ENCODE results near the gene PTPRM.

- no peak for TF ChIP-seq CTCF (IDR thresholded peaks at IDR 0.05)
- TF ChIP-seq, protein P1, sequence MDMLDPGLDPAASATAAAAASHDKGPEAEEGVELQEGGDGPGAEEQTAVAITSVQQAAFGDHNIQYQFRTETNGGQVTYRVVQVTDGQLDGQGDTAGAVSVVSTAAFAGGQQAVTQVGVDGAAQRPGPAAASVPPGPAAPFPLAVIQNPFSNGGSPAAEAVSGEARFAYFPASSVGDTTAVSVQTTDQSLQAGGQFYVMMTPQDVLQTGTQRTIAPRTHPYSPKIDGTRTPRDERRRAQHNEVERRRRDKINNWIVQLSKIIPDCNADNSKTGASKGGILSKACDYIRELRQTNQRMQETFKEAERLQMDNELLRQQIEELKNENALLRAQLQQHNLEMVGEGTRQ (IDR thresholded peaks at IDR 0.05) = no peak
- no peak for TF ChIP-seq POLR2AphosphoS2 (conservative IDR thresholded peaks at IDR 0.05; ENCODE audit: low read length)
- no peak for TF ChIP-seq RARB (CRISPR knock-in tag; IDR thresholded peaks at IDR 0.05)
- TF ChIP-seq, protein P2, sequence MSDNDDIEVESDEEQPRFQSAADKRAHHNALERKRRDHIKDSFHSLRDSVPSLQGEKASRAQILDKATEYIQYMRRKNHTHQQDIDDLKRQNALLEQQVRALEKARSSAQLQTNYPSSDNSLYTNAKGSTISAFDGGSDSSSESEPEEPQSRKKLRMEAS (IDR thresholded peaks at IDR 0.05) = no peak
- no peak for TF ChIP-seq POLR2A (IDR thresholded peaks at IDR 0.05; ENCODE audit: low read length)
These were observed 51.9 kb downstream of the PTPRM start for GRCh38 chr18:7618891-7619442.
